ENCODE data around the gene TXNRD2.
A peak's percentile ranks its signal among the peaks of the same experiment; 100 is the strongest.

The TXNRD2 gene

DNA sequence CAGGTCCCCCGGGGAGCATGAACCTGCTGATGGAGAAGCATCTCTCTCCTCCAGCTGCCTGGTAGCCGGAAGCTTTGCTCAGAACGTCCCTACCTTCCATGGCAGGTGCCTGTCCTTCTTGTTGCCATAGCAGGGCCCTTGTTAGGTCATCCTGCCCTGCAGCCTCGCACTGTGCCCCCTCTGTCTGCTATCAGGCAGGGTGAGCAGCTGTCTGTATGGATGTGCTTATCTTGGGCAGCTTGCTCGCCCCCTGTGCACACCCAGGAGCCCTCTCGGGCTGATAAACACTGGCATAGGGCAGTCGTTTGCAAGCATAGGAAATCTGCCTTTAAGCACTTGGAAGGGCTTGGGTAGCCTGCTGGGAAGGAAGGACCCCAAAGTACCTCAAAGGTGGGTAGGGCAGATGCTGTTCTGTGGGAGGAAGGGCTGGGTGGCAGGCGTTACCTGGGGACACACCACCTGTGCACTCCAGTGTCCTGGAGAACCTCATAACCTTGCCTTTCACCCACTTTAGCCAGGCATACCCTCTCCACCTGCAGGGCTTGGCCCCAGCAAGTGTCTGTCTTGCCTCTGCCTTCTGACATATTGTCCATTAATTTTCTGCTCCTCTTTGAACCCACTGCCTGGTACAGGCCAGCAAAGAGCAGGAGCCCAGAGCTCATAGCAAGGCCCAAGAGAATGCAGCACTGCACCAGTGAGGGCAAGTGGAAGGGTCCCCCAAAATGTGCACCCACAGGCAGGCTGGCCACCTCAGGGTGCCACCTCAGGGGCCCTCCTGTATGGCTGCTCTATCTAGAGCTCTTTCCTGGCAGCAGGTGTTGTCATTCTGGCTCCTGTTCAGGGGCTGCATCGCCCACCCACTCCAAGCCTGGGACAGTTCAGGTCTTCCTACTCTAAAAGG is 8.0 kb downstream of the TXNRD2 start:
- no CpG with 5 or more reads among the region's 9 CpGs for WGBS, 2 donors (ENCODE audit: extremely low coverage in 2 of 2, insufficient read length in 2 of 2, insufficient replicate concordance in 1 of 2)

DNA sequence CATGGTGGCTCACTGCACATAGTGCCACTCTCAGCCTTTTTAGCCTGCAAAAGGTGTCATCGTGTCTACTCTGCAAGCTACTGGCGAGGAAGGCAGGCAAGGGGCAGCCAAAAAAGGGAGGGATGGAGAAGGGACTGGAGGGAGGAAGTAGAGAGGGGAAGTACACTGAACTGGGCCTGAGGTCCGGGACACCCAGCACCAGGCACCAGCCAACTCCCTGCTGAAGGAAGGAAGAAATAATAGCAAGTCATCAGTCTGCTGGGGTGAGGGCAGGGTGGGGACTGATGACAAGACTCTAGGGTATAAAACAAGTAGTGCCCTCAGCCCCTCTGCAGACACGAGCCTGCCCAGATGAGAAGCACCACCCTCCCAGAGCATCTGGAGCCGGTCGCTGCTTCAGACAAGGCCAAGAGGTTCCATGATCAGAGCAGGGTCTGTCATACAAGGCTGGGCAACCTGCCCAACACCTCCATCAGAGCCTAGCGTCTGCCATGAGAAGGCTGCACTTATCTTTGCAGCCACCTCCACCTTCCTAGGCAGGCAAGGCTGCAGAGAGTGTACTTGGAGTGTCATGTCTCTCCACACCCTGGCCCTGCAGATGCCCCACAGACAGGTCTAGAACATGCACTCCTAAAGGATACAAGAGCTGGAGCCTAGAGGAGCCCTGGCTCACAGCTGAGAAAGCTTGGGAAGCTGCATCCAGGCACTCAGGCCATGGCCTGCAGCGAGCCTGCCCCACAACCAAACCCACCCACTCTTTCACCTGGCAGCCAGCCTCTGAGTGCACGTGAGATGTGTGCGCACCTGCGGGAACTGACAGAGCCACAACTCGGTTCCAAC is 9.0 kb downstream of the TXNRD2 start:
- no peak overlapping the region for H3K18ac ChIP-seq (ENCODE audit: low read length)
- H2AFZ ChIP-seq (ENCODE audit: low read length), result no peak overlapping the region

More for the DNA sequence above, 8.0 kb downstream of the TXNRD2 start:
- Histone ChIP-seq H4K91ac (ENCODE audit: low read depth, low read length, poor library complexity) (no peak overlapping the region), H2BK5ac (ENCODE audit: low read length) (no peak overlapping the region), H2BK15ac (ENCODE audit: low read length) (no peak overlapping the region), H3K27ac (replicated peaks; ENCODE audit: low read length) (no peak overlapping the region), H3K36me3 (replicated peaks in 1 of 2; ENCODE audit: control insufficient read depth in 2 of 2, insufficient read depth in 2 of 2, low read length in 2 of 2) (no peaks in the 10 kb centered on the region), H3K23ac (ENCODE audit: low read depth, low read length, poor library complexity) (no peak overlapping the region), H3K4me1 (ENCODE audit: control insufficient read depth in 2 of 2, insufficient read depth in 1 of 2, low read depth in 1 of 2, low read length in 2 of 2) (no peaks in the 10 kb centered on the region), H2AK5ac (ENCODE audit: low read depth, low read length) (peak overlapping the region; percentile 74), H2BK12ac (ENCODE audit: low read length) (no peak overlapping the region), H3K27me3 (ENCODE audit: control insufficient read depth in 3 of 3, insufficient read depth in 3 of 3, low read depth in 1 of 3, low read length in 3 of 3) (peaks cover 0 to 17% (median 0%) of the 10 kb centered on the region in 3 experiments), H3K18ac (ENCODE audit: low read length) (peak overlapping the region; percentile 53), H3K79me1 (ENCODE audit: low read depth, low read length) (no peaks in the 10 kb centered on the region), H3K4me3 (ENCODE audit: low read length in 2 of 2) (peak overlapping the region in 1 of 2 donors; percentile 39), H2AFZ (ENCODE audit: low read length) (no peak overlapping the region), H3K9me3 (replicated peaks in 1 of 2; ENCODE audit: control insufficient read depth in 2 of 2, insufficient read depth in 1 of 2, low read depth in 1 of 2, low read length in 2 of 2) (peaks cover 2 to 3% of the 10 kb centered on the region in 2 donors), H4K8ac (ENCODE audit: low read depth, low read length) (no peak overlapping the region), H3K14ac (ENCODE audit: low read length) (peak overlapping the region; percentile 17), H3K9ac (ENCODE audit: low read depth, low read length, poor library complexity) (no peak overlapping the region), H2BK120ac (ENCODE audit: low read depth, low read length) (no peak overlapping the region), H3K4ac (ENCODE audit: low read length) (no peak overlapping the region), H3K4me2 (ENCODE audit: insufficient read depth, low read length, poor library complexity, severe bottlenecking) (no peak overlapping the region)
- DNase-seq (ENCODE audit: low spot score), result no peak

DNA sequence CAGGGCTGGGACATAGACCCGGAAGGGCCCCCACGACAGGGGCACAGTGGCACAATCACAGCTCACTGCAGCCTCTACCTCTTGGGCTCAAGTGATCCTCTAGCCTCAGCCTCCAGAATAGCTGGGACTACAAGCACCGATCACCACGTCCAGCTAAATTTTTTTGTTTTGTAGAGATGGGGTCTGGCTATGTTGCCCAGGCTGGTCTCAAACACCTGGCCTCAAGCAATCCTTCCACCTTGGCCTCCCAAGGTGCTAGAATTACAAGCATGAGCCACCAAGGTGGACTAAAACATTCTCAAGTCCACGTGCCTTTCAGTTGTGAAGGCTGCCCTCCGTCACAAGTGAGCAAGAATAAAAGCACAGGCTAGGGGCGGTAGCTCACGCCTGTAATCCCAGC is 10.1 kb downstream of the TXNRD2 start:
- Histone ChIP-seq H2BK15ac (ENCODE audit: low read length) (no peak overlapping the region), H3K79me1 (ENCODE audit: low read depth, low read length) (no peaks in the 10 kb centered on the region), H3K4me1 (ENCODE audit: control insufficient read depth in 2 of 2, insufficient read depth in 1 of 2, low read depth in 1 of 2, low read length in 2 of 2) (no peaks in the 10 kb centered on the region), H3K9me3 (replicated peaks in 1 of 2; ENCODE audit: control insufficient read depth in 2 of 2, insufficient read depth in 1 of 2, low read depth in 1 of 2, low read length in 2 of 2) (peaks cover 2 to 3% of the 10 kb centered on the region in 2 donors), H2AK5ac (ENCODE audit: low read depth, low read length) (no peak overlapping the region), H2BK120ac (ENCODE audit: low read depth, low read length) (no peak overlapping the region), H2BK5ac (ENCODE audit: low read length) (no peak overlapping the region), H3K4me2 (ENCODE audit: insufficient read depth, low read length, poor library complexity, severe bottlenecking) (no peak overlapping the region), H2AFZ (ENCODE audit: low read length) (no peak overlapping the region), H3K27ac (replicated peaks; ENCODE audit: low read length) (no peak overlapping the region), H3K36me3 (replicated peaks in 1 of 2; ENCODE audit: control insufficient read depth in 2 of 2, insufficient read depth in 2 of 2, low read length in 2 of 2) (no peaks in the 10 kb centered on the region), H3K27me3 (ENCODE audit: control insufficient read depth in 3 of 3, insufficient read depth in 3 of 3, low read depth in 1 of 3, low read length in 3 of 3) (peaks cover 0 to 6% (median 0%) of the 10 kb centered on the region in 3 experiments), H3K4ac (ENCODE audit: low read length) (no peak overlapping the region), H3K14ac (ENCODE audit: low read length) (no peak overlapping the region), H3K18ac (ENCODE audit: low read length) (no peak overlapping the region), H4K91ac (ENCODE audit: low read depth, low read length, poor library complexity) (no peak overlapping the region), H3K9ac (ENCODE audit: low read depth, low read length, poor library complexity) (no peak overlapping the region), H2BK12ac (ENCODE audit: low read length) (no peak overlapping the region), H3K23ac (ENCODE audit: low read depth, low read length, poor library complexity) (no peak overlapping the region), H3K4me3 (ENCODE audit: low read length in 2 of 2) (no peak overlapping the region), H4K8ac (ENCODE audit: low read depth, low read length) (no peak overlapping the region)
- no peak for DNase-seq (ENCODE audit: low spot score)
- no CpG with 5 or more reads among the region's 8 CpGs for WGBS, 2 donors (ENCODE audit: extremely low coverage in 2 of 2, insufficient read length in 2 of 2, insufficient replicate concordance in 1 of 2)

More for the DNA sequence above, 9.0 kb downstream of the TXNRD2 start:
- H3K14ac ChIP-seq (ENCODE audit: low read length), result no peak overlapping the region
- no CpG with 5 or more reads among the region's 12 CpGs for WGBS, 2 donors (ENCODE audit: extremely low coverage in 2 of 2, insufficient read length in 2 of 2, insufficient replicate concordance in 1 of 2)
- H3K27ac ChIP-seq (replicated peaks; ENCODE audit: low read length), result no peak overlapping the region
- peak overlapping the region; percentile 60 for H3K23ac ChIP-seq (ENCODE audit: low read depth, low read length, poor library complexity)
- H3K9me3 ChIP-seq (replicated peaks in 1 of 2; ENCODE audit: control insufficient read depth in 2 of 2, insufficient read depth in 1 of 2, low read depth in 1 of 2, low read length in 2 of 2), result peaks cover 2 to 3% of the 10 kb centered on the region in 2 donors
- H3K36me3 ChIP-seq (replicated peaks in 1 of 2; ENCODE audit: control insufficient read depth in 2 of 2, insufficient read depth in 2 of 2, low read length in 2 of 2), result no peaks in the 10 kb centered on the region
- H3K9ac ChIP-seq (ENCODE audit: low read depth, low read length, poor library complexity), result no peak overlapping the region
- no peaks in the 10 kb centered on the region for H3K4me1 ChIP-seq (ENCODE audit: control insufficient read depth in 2 of 2, insufficient read depth in 1 of 2, low read depth in 1 of 2, low read length in 2 of 2)
- no peak overlapping the region for H2BK12ac ChIP-seq (ENCODE audit: low read length)
- no peak overlapping the region for H3K4me3 ChIP-seq (ENCODE audit: low read length in 2 of 2)
- no peak overlapping the region for H3K4ac ChIP-seq (ENCODE audit: low read length)
- peaks cover 0 to 10% (median 0%) of the 10 kb centered on the region in 3 experiments for H3K27me3 ChIP-seq (ENCODE audit: control insufficient read depth in 3 of 3, insufficient read depth in 3 of 3, low read depth in 1 of 3, low read length in 3 of 3)
- H4K8ac ChIP-seq (ENCODE audit: low read depth, low read length), result peak overlapping the region; percentile 30
- H2BK120ac ChIP-seq (ENCODE audit: low read depth, low read length), result no peak overlapping the region
- peak overlapping the region; percentile 22 for H2BK5ac ChIP-seq (ENCODE audit: low read length)
- H2BK15ac ChIP-seq (ENCODE audit: low read length), result no peak overlapping the region
- H2AK5ac ChIP-seq (ENCODE audit: low read depth, low read length), result peak overlapping the region; percentile 79
- H3K4me2 ChIP-seq (ENCODE audit: insufficient read depth, low read length, poor library complexity, severe bottlenecking), result no peak overlapping the region
- DNase-seq (ENCODE audit: low spot score), result no peak
- H3K79me1 ChIP-seq (ENCODE audit: low read depth, low read length), result no peaks in the 10 kb centered on the region
- H4K91ac ChIP-seq (ENCODE audit: low read depth, low read length, poor library complexity), result no peak overlapping the region

All from neuronal stem cell (in vitro differentiated cells).